Hypothalamus (tissue), 51 donors: ENCODE results near the gene KCTD19.
A peak's percentile ranks its signal among the peaks of the same experiment; 100 is the strongest.

Experiments
- DNase-seq, 51 donors: peaks; one replicate each; lab custom pipeline; 2025; lab: John Stamatoyannopoulos, UW

KCTD19 gene

GRCh38 chr16:67264866-67265265 is 61.7 kb downstream of the KCTD19 start:
- DNase-seq = no peak

- DNase-seq = no peak
Measured at GRCh38 chr16:67264277-67264676, 62.3 kb downstream of the KCTD19 start.

GRCh38 chr16:67263201-67263600 is 63.3 kb downstream of the KCTD19 start:
- no peak for DNase-seq

- DNase-seq = no peak
Measured at GRCh38 chr16:67260426-67261063, 66.0 kb downstream of the KCTD19 start.

GRCh38 chr16:67259705-67260104 is 66.8 kb downstream of the KCTD19 start:
- peak in 1 of 51 donors; percentile 46 for DNase-seq

- DNase-seq = no peak
Measured at GRCh38 chr16:67258161-67258835, 68.2 kb downstream of the KCTD19 start.

- no peak for DNase-seq
Measured at GRCh38 chr16:67257486-67258160, 68.9 kb downstream of the KCTD19 start.

- DNase-seq = no peak
Measured at GRCh38 chr16:67256701-67257230, 69.8 kb downstream of the KCTD19 start.

GRCh38 chr16:67255553-67256221 is 70.9 kb downstream of the KCTD19 start:
- no peak for DNase-seq

- no peak for DNase-seq
Measured at GRCh38 chr16:67254801-67255552, 71.6 kb downstream of the KCTD19 start.

GRCh38 chr16:67252609-67253497 is 73.7 kb downstream of the KCTD19 start:
- peak in 9 of 51 donors; percentile 9 to 53 (median 40) for DNase-seq

GRCh38 chr16:67250045-67250327 is 76.6 kb downstream of the KCTD19 start:
- no peak for DNase-seq

- no peak for DNase-seq
Measured at GRCh38 chr16:67249178-67250044, 77.1 kb downstream of the KCTD19 start.

- DNase-seq = peak in 10 of 51 donors; percentile 6 to 49 (median 25)
Measured at GRCh38 chr16:67248401-67249177, 78.0 kb downstream of the KCTD19 start, which contains the start of gene SLC9A5. Gene SLC9A5 (plus strand): TSS chr16:67248979. CDS start chr16:67249015, 36 bp downstream.

- DNase-seq = no peak
Measured at GRCh38 chr16:67248073-67248400, 78.5 kb downstream of the KCTD19 start.

- DNase-seq = peak; percentile 28 to 95 (median 88)
Measured at GRCh38 chr16:67247192-67248072, 79.1 kb downstream of the KCTD19 start, which contains the start of gene FHOD1. Gene FHOD1 (minus strand): TSS chr16:67247481. CDS start chr16:67247410, 71 bp downstream.
